H9 (cell line): ENCODE results near the gene DEK. TPM values are rescaled to one million over a fixed set of nuclear protein-coding genes. Genes with fewer than 3 reads are reported as not detected.

Experiments
- total RNA-seq: library from RNA; stranded (reverse); gene quantifications from 2 replicates; pipeline ENCODE4 v1.2.1, GENCODE V29; 2021

Gene DEK
- total RNA-seq, 1 experiment from 2014 or later, result 217 TPM

Other genes starting within 250 kb of the DEK start
- gene NHLRC1, start 141.9 kb downstream of the DEK start, total RNA-seq, result 1.0 and 1.5 TPM in 2 replicates
- 13.0 and 13.3 TPM in 2 replicates for gene TPMT, start 109.5 kb downstream of the DEK start, total RNA-seq
- 5.2 and 5.4 TPM in 2 replicates for gene KDM1B, start 109.1 kb downstream of the DEK start, total RNA-seq
- gene RNF144B, start 122.8 kb upstream of the DEK start, total RNA-seq, result 2.3 and 2.4 TPM in 2 replicates